Suprapubic skin (tissue), 4 donors: ENCODE measurements around the gene EIF4A3. TPM values are rescaled to one million over a fixed set of nuclear protein-coding genes. Genes with fewer than 3 reads are reported as not detected.

ENCODE experiments used
- DNase-seq, 2 donors: peaks; one replicate each; pipeline ENCODE4 v3.0.0-alpha.2; 2019; ENCODE audit warnings: low spot score in 2 of 2
- H3K27ac ChIP-seq: fragments of 200-600 bp; sonication (generic); one replicate; pipeline ENCODE4 v1.5.1; 2019
- H3K27me3 ChIP-seq: fragments of 200-600 bp; sonication (generic); one replicate; pipeline ENCODE4 v1.5.1; 2019
- H3K36me3 ChIP-seq: fragments of 200-600 bp; sonication (generic); one replicate; pipeline ENCODE4 v1.5.1; 2019
- H3K4me1 ChIP-seq: fragments of 200-600 bp; sonication (generic); one replicate; pipeline ENCODE4 v1.5.1; 2019
- H3K4me3 ChIP-seq: fragments of 200-600 bp; sonication (generic); one replicate; pipeline ENCODE4 v1.5.1; 2019; ENCODE audit warnings: mild to moderate bottlenecking
- H3K9me3 ChIP-seq: fragments of 200-600 bp; sonication (generic); one replicate; pipeline ENCODE4 v1.5.1; 2019
- CTCF ChIP-seq, 2 donors: fragments of 200-600 bp in 1 of 2; fragments of 450-650 bp in 1 of 2; sonication (generic) in 1 of 2; IDR thresholded peaks; one replicate each; pipeline ENCODE4 v1.5.1; 2016 to 2019; ENCODE audit warnings: antibody characterized with exemption in 2 of 2, mild to moderate bottlenecking in 1 of 2, moderate library complexity in 1 of 2
- EP300 ChIP-seq: sonication (generic); formaldehyde crosslinking; IDR thresholded peaks from one replicate; pipeline ENCODE4 v1.6.1; 2017; ENCODE audit warnings: antibody characterized with exemption
- POLR2A ChIP-seq, 2 donors: fragments of 450-650 bp; IDR thresholded peaks; one replicate each; pipeline ENCODE4 v1.6.1; 2017; ENCODE audit warnings: antibody characterized with exemption in 2 of 2, mild to moderate bottlenecking in 2 of 2, moderate library complexity in 2 of 2
- POLR2AphosphoS5 ChIP-seq, 3 donors: sonication (generic); formaldehyde crosslinking; IDR thresholded peaks; one replicate each; pipeline ENCODE4 v1.6.1; 2017; ENCODE audit warnings: antibody characterized with exemption in 3 of 3
- WGBS: methylation state at CpG from one replicate; pipeline ENCODE4 v1.1.5; 2018; 5-methylcytosine and 5-hydroxymethylcytosine counted together
- total RNA-seq, 4 donors: library from RNA; depleted of rRNA; stranded (reverse); fragments of >200 nt; gene quantifications; one replicate each; pipeline ENCODE4 v1.1.0, GENCODE V29; 2016

EIF4A3 gene
- total RNA-seq, 4 donors from 2014 or later = 59.8 to 69.2 (median 65.7) TPM

DNA sequence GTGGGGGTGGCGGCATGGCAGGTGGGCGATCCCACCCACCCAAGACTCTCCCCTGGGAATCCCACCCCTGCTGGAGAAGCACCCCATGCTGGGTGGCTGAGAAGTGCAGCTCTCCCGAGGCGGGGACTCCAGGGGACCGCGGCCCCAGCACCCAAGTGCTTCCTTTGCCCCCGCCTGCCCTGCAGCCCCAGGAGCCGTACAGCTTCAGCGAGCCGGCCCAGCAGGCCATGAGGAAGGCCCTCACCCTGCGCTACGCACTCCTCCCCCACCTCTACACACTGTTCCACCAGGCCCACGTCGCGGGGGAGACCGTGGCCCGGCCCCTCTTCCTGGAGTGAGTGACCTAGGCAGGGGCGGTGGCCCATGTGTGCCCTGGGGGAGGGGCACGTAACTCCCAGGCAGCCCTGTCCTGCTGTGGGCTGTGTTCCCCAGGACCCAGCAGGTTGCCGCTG, 33.9 kb downstream of the EIF4A3 start:
- DNase-seq = peak; percentile 51 to 64
- H3K9me3 ChIP-seq = no peaks in the 10 kb centered on the region
- H3K27me3 ChIP-seq = no peaks in the 10 kb centered on the region
- H3K27ac ChIP-seq = no peak overlapping the region
- H3K4me1 ChIP-seq = peaks cover 10% of the 10 kb centered on the region
- H3K4me3 ChIP-seq = no peak overlapping the region
- H3K36me3 ChIP-seq = peaks cover 41% of the 10 kb centered on the region
- no peak for TF ChIP-seq POLR2AphosphoS5 (IDR thresholded peaks at IDR 0.05)
- TF ChIP-seq EP300 = no peak
- no peak for TF ChIP-seq POLR2A (IDR thresholded peaks at IDR 0.05)
- no peak for TF ChIP-seq CTCF (IDR thresholded peaks at IDR 0.05)
- WGBS = 90% methylated on average over 1 of the region's 20 CpGs

DNA sequence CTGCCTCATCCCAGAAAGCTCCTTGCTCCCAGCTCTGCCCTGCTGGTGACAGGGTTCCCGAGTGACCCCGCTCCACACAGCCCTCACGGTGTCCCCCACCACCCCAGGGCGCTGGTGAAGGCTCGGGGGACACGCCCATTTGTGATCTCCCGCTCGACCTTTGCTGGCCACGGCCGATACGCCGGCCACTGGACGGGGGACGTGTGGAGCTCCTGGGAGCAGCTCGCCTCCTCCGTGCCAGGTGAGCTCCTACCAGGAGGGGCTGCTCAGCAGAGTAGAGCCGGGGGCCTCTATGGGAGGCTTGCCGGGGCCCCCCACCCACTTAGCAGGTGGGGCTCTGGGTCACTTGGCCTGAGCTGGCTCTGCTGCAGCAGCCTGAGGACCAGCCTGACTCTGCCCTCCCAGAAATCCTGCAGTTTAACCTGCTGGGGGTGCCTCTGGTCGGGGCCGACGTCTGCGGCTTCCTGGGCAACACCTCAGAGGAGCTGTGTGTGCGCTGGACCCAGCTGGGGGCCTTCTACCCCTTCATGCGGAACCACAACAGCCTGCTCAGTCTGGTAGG, 34.4 kb downstream of the EIF4A3 start:
- no peak overlapping the region for H3K27ac ChIP-seq
- peak; percentile 52 to 59 for DNase-seq
- no peaks in the 10 kb centered on the region for H3K27me3 ChIP-seq
- H3K9me3 ChIP-seq = no peaks in the 10 kb centered on the region
- no peak overlapping the region for H3K4me3 ChIP-seq
- H3K36me3 ChIP-seq = peaks cover 38% of the 10 kb centered on the region
- peaks cover 10% of the 10 kb centered on the region for H3K4me1 ChIP-seq
- TF ChIP-seq POLR2AphosphoS5 (IDR thresholded peaks at IDR 0.05) = no peak
- 97% methylated on average over 5 of the region's 24 CpGs for WGBS

DNA sequence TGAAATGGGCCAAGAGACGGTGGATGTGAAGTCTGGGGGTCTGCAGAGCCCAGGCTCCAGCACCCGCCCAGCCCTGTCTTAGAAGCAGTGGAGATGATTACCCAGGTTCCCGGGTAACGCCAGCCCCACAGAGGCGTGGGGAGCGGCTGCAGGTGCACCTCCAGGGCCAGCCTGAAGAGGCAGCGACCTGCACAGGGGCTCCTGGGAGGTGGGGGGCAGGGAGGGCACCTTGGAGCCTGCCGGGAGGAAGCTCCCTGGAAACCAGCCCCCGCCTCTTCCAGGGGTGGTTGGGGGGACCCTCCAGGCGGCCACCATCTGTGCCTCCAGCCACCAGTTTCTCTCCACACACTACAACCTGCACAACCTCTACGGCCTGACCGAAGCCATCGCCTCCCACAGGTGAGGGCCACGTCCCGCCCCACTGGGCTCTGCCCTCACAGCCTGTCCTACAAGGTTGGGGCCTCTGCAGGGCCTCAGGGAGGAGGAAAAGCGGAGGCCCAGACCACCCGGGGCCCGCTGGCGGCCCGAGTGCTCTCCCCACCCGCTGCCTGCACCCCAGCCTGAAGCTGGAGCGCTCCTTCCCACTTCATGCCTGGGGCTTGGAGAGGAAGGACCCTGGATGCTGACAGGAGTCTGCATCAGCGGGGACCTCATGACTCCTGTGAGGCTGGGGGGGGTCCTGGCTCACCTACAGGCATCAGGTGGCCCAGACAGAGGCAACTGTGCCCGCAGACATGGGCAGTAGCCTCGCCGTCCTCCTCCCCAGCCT, 35.0 kb downstream of the EIF4A3 start:
- Histone ChIP-seq H3K36me3 (peaks cover 33% of the 10 kb centered on the region), H3K27me3 (no peaks in the 10 kb centered on the region), H3K4me3 (no peak overlapping the region), H3K27ac (no peak overlapping the region), H3K4me1 (peaks cover 10% of the 10 kb centered on the region), H3K9me3 (no peaks in the 10 kb centered on the region)
- TF ChIP-seq POLR2AphosphoS5 (IDR thresholded peaks at IDR 0.05) (no peak), EP300 (no peak), POLR2A (IDR thresholded peaks at IDR 0.05) (no peak), CTCF (IDR thresholded peaks at IDR 0.05) (no peak)
- 84% methylated on average over 14 of the region's 26 CpGs for WGBS
- peak; percentile 43 to 63 for DNase-seq

DNA sequence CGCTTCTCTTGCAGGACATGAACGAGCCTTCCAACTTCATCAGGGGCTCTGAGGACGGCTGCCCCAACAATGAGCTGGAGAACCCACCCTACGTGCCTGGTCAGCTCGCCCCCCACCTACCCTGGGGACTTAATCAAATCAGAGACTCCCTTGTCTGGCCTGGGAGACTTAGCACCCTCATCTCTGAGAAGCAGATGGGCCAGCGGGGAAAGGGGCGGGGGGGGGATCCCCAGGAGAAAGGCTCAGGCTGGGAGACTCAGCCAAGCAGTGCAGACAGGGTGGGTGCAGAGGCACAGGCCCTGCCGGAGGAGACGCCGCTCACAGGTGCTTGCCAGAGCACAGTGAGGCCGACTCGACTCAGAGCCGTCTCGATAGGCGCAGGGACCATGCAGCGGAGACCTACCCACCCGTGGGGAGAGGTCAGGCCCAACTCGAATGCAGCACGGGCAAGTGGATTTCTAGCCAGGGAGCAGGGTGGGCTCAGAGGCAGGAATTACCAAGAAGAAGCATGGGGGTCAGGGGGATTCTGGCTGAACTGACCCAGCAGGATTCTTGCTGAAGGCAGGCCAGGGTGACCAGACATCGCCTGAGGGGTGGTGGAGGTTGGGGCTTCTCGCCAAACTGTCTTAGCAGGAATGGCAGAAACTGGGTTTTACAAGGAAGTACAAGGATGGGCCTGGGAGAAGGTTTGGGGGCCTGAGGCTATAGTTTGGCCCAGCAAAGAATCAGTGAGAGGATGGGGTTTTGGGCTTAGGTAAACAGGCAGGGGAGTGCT, 35.8 kb downstream of the EIF4A3 start:
- TF ChIP-seq POLR2AphosphoS5 (IDR thresholded peaks at IDR 0.05) (no peak), POLR2A (IDR thresholded peaks at IDR 0.05) (no peak), CTCF (IDR thresholded peaks at IDR 0.05) (no peak), EP300 (no peak)
- DNase-seq = peak; percentile 53 to 71
- H3K4me1 ChIP-seq = peaks cover 11% of the 10 kb centered on the region
- H3K27ac ChIP-seq = no peak overlapping the region
- peaks cover 31% of the 10 kb centered on the region for H3K36me3 ChIP-seq
- no peaks in the 10 kb centered on the region for H3K27me3 ChIP-seq
- 90% methylated on average over 21 of the region's 21 CpGs for WGBS
- no peak overlapping the region for H3K4me3 ChIP-seq
- H3K9me3 ChIP-seq = no peaks in the 10 kb centered on the region

GRCh38 chr17:80110447-80110812, 36.5 kb downstream of the EIF4A3 start:
- 87% methylated on average over 3 of the region's 9 CpGs for WGBS
- DNase-seq = no peak
- Histone ChIP-seq H3K9me3 (no peaks in the 10 kb centered on the region), H3K36me3 (peaks cover 31% of the 10 kb centered on the region), H3K27ac (no peak overlapping the region), H3K4me3 (no peak overlapping the region), H3K4me1 (peaks cover 14% of the 10 kb centered on the region), H3K27me3 (no peaks in the 10 kb centered on the region)
- no peak for TF ChIP-seq CTCF (IDR thresholded peaks at IDR 0.05)
- TF ChIP-seq EP300 = no peak
- no peak for TF ChIP-seq POLR2A (IDR thresholded peaks at IDR 0.05)
- no peak for TF ChIP-seq POLR2AphosphoS5 (IDR thresholded peaks at IDR 0.05)
